HTR-8/SVneo (cell line): ENCODE results near the gene IDH3A.

Source experiments
- DNase-seq: peaks from one replicate; pipeline ENCODE4 v3.0.0; 2011; ENCODE audit warnings: low spot score, mixed read lengths; ENCODE audit not compliant: insufficient read length
- FAIRE-seq: peaks from 2 replicates; lab custom pipeline; 2011; peaks lifted over from hg19 to GRCh38; lab: Jason Lieb, UNC

Gene IDH3A

DNA sequence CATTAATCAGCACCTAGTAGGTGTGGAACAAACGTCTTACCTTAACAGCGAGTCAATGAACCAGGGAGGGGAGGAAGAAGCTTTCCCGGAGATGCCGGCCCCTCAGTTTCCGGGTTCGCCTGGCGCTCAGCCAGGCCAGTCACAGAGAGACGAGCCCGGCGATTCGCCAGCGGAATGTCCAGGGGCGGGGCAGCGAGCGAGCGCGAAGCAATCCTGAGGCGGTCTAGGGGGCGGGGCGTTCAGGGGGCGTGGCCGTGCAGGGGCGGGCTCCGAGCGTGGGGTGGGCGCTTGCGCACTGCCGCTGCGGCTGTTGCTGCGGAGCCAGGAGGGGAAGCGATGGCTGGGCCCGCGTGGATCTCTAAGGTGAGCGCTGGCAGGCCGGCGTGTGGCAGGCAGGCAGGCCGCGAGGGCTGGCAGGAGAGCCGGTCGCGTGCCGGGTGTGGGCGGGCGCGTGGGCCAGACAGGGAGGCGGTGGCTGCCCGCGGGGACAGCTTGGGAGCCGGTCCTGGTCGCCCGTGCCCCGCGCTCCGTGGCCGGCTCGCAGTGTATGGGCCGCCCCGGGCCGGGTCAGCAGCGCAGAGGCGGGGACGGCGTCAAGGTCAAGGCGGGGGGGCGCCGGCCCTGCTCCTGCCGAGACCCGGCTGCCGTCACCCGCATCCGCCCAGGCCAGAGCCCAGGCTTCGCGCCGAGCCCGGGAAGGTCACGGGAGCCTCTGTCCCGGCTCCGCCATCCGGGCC is at the start of gene IDH3A:
Gene IDH3A, plus strand, starts transcription at position 295 of the 737 bp plus-strand sequence. Its CDS starts 42 bp downstream, at position 337.
- DNase-seq: peak; percentile 95
- FAIRE-seq: peak; percentile 88

DNA sequence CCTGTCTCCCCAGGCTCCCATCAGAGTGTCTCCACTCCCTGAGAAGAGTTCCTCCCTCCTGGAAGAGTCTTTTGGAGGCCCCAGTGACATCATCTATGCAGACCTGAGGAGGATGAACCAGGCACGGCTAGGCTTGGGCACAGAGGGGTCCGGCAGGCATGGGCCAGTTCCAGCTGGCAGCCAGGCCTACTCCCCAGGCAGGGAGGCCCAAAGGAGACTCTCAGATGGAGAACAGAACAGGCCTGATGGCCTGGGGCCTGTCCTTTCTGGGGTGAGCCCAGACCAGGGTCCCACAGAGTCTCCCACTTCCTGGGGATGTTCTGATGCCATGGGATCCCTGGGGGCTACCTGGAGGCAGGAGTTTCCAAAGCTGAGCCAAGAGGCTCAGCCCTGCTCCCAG is 48.3 kb upstream of the IDH3A start:
- FAIRE-seq (no peak), DNase-seq (no peak)

DNA sequence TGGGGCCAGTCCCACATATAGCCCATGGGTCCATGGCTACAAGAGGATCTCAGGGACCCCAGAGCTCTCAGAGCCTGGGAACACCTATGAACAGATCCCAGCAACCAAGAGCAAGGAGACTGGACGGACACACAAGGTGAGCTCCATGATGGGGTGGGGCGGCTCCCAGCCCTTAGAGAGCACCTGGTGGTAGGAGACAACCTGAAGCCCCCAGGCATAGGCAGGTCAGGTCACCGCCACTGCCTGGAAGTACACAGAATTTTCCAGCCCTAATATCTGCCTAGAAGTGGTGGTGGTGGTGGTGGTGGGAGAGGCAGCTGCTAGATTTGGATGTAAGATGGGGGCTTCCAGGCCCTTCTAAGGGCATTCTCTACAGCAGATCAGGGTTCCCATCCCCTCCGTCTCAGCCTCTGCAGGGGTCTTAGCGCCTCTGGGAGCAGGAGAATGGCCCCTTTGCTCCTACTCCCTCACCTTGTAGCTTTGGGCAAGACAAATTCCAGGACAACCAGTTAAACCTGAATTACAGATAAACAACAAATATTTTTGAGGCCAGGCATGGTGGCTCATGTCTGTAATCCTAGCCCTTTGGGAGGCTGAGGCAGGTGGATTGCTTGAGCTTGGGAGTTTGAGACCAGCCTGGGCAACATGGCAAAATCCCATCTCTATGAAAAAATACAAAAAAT is 47.6 kb upstream of the IDH3A start:
- FAIRE-seq (no peak), DNase-seq (no peak)

DNA sequence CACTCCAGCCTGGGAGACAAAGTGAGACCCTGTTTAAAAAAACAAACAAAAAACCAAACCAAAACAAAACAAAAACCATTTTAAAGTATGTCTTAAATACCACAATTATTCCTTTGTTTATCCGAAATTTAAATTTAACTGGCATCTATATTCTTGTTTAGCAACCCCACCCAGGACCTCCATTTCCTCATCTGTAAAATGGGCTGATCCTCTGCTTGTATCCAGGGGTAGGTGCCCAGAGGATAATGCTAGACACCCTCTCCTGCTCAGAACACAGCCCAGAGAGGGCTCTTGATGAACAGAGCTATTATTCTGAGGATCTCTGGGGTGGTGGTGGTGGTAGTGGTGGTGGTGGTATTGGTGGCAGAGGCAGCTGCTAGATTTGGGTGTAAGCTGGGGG is 47.0 kb upstream of the IDH3A start:
- FAIRE-seq (no peak), DNase-seq (no peak)

DNA sequence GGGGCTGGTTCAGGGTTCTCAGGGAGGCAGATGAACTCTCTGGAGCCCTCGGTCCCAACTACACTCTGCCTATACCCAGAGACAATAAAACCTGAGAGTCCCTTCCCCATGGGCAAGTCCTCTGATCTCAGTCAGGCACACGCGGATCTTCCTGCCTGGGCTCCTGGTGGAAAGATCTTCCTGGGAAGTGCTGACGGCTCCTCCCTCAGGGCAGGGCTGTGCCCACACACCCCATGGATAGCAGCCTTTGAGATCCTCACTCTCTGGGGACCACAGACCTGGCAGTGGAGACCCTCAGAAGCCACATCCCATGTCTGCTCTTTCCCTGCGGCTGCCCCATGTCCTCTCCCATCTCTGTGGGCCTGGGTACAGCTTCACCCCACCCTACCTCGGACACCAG is 46.4 kb upstream of the IDH3A start:
- DNase-seq: no peak
- FAIRE-seq: no peak

DNA sequence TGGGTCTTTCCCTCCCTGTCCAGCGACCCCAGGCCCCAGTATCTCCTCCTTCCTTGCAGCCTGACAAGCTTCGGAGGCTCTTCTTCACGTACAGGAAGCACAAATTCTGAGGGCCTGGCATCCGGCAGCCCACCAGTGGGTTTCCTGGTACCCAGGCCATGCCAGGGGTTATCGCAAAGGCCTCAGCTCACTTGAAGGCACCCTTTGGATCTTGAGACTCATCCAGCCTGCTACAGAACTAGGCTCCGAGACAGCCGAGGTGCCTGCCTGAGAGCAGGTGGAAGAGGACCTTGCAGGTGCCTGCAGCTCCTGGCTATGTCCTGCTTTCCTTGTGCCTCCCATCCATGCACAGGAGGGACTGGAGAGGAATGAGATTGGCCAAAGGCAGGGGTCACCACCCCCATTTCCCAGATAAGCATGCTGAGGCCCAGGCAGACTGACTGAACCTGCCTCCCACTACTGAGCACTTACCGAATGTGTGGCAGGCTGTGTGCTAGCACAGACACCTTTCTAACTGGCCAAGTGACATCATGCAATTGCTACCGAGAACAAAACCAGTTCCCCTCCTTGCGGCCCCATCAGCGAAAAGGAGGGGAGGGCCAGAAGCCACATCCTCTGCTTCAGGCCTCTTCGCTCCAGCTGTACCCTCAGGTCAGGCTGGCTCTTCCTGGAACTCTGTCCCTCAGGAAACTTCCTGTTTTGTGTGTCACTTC is 45.6 kb upstream of the IDH3A start:
- FAIRE-seq (no peak), DNase-seq (no peak)

DNA sequence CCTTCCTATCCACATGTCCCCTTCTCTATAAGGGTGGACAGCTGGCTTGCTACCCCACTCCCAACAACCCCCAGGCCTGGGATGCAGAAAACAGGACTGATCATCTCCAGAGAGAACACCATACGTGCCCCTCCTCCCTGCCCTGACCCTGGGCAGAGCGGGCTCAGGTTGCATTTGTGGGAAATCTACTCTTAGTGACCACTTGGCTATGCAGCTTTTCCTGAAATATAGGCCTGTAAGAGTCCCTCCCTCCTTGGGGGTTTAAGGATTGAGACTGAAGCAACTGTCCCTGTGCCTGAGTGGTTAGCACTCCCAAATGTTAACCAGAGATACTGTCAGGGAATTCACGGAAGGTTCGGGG is 45.1 kb upstream of the IDH3A start:
- no peak for DNase-seq
- no peak for FAIRE-seq

DNA sequence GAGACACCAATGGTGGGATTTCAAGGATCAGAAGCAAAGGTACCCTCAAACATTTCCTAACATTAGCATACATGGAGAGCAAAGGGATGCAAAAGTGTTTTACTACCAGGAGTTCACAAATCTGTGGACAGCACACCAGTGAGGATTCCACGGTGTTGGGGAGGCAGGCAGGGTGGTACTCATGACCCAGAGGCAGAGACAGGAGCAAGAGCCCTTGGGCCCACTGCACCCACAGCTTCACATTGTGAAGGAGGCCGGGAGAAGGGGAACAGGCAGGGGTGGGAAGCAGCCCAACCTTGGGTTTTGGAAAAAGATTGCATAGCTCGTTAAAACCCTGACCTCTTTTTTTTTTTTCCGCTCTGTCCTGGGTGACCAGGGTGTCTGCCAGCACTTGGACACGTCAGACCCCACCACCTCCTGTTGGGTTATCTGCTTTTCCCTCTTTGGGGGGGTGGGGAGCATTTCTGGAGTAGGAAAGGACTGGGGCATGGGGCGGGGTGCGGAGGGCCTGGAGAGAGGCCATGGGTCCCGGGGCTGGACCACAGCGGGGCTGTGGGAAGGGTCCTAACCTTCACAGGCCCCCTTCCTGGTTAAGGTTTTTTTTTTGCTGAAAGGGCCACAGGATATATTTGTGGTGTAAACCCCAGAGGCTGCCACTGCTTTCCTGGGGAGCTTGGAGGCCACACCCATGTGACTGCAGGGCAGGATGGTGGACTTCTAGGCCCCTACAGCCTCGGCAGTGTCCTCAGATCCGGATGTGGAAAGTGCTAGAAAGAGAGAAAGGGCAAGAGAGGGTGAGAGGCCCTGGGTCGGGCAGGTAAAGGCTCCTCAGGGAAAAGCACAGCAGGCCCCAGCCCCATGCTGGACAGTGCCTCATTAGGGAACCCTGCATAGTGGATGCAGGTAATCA is 44.3 kb upstream of the IDH3A start:
- FAIRE-seq (no peak), DNase-seq (no peak)

DNA sequence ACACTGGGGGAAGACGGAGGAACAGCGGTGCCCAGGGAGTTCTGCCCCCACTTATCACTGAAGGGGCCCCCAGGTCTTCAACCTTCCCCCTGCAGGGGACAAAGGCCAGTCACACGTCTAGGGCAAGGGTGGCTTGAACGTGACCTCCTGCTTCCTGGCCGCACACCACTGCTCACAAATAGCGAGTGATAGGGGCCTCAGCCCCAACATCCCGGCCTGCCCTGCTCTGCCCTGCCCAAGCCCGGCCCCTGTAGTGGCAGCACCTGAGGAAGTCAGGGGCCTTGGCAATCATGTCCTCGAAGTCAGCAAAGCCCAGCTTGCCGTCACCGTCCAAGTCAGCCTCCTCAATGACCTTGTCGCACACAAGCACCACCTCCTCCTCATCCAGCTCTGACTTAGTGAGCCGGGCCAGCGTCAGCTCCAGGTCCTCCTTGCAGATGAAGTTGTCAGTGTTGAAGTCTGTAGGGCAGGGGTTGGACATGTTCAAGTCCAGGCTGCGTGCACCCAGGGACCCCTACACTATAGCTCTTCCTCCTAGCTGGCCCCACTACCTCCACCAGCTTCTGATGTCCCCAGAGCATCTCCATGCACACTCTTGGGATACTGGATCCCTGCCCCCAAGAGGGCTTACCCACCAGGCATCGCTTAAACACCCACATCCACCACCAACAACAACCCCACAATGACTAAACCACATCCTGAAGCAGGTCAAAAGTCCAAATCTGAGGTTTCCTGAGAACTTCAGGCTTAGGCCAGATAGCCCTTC is 43.5 kb upstream of the IDH3A start:
- FAIRE-seq (no peak), DNase-seq (no peak)

DNA sequence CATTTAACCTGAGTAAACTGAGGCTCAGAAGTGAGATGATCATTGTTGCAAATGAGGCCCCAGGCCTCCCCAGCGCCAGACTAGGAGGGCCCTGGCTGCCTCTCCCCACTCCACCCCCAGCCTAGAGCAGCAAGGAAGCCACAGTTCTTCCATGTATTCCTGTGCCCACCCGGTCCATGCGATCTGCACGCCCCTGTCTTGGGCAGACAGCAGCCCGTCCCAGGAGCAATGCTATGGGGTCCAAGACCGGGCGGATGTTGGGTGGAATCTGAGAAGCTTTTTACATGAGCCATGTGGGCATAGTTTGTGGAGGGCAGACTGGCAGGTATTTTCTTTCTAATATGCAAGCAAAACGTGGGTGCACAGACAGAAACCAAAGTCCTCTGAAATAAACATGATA is 41.7 kb upstream of the IDH3A start:
- DNase-seq: no peak
- FAIRE-seq: no peak

DNA sequence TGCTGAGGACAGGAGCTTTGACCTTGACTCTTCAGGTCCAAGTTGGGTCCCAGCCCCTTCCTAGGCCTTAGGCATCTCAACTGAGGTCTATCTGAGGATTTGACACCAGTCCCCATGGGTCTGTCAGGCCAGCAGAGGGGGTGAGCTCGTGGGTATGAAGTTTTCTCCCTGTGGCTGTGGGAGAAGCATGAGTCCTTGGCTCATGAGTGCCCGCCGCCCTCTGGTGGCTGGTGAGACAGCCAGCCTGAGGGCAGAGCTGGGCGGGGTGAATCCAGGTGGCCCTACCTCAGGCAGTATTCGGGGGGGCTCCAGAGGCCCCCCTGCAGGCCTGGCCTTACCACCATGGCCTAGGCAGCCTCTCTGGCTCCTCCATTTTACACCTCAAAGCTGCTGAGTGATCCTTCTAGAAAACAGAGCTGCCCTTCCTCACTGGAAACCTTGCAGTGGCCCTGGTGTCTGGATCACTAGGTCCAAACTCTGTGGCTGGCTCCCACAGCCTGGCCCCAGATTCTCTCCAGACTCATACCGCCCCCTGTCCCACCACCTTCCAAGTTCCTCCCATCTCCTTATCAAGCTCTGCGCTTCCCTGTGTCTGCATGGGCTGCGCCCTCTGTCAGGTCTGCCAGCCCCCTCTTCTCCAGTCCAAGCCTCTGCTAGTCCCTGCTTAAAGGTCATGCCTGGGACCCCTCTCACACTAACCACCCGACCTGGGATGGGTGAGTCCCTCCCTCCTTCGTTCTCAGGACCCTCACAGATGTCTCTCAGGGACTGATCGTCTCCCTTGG is 40.7 kb upstream of the IDH3A start:
- peak; percentile 60 for FAIRE-seq
- DNase-seq: peak; percentile 85

DNA sequence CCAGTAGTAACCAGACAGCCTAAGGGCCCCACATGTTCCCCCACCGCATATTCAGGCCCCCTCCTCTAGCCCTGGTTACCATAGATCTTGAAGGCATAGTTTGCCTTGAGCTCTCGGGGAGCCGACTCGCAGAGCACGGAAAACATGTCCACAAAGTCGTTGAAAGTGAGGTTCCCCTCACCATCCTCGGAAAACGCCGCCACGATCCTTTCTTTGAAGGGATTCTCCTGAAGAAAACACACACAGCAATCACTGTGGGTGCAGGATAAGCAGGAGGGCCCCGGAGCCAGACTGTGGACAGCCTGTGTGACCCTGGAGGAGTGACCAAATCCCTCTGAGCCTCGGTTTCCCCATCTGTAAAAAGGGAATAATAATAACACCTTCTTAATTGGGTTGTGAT is 40.0 kb upstream of the IDH3A start:
- DNase-seq (no peak), FAIRE-seq (no peak)

DNA sequence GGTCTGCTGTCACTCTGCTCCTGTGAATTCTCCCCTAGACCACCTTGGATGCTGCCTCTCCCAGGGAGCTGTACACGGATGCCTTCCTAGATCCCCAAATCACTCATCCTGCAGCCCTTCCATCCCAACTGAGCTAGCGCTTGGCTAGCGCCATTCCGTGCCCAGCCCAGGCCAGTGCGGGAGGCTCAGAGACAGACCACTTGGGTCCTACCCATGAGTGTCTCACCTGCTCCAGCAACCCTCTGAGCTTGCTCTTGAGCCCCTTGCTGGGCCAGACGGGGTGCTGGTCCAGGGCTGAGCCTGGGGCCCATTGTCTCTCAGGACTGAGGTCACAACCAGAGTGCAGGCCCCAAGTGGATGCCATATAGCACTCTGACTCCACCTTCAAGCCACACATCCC is 39.1 kb upstream of the IDH3A start:
- FAIRE-seq (no peak), DNase-seq (no peak)

DNA sequence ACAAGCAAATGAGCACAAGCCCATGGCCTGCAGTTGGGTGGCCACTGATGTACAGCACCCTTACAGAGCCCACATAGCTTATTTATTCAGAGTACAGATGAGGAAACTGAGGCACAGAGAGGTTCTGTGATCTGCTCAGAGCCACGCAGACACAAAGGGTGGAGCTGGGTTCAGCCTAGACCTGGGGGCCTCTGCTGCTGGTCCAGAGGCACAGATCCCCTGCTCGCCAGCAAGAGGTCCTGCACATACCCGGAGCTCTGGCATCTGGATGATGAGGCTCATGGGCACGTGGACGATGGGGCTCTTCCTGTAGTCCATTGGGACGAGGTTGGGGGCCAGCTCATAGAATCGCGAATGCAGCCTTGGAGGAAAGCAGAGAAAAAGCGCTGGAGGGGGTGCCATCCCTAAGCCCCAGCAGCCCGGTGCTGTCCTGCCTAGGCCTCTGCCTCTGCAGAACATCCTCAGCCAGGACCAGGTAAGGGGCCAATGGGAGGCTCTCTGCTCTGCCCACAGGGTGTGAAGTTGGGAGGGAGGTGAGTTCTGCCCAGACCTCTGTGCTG is 38.2 kb upstream of the IDH3A start:
- FAIRE-seq: no peak

DNA sequence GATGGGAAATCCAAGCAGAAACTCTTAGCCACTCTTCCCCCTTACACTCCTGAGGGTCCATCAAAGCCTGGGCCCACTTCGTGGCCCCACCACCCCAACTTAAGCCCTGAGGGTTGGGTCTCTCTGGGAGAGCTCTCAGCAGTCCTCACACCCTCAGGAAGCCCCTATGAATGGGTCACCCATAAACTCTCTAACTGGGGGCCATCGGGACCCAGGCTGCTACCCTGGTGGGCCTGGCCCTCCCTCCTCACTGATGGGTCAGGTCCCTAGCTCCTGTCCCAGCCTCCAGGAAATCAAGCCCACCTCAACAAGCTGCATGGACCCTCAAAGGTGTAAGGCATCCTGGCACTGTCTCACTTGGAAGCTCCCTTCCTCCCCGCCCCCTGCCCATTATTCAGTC is 37.4 kb upstream of the IDH3A start:
- DNase-seq (no peak), FAIRE-seq (no peak)

More for the DNA sequence above, 38.2 kb upstream of the IDH3A start:
- no peak for DNase-seq

DNA sequence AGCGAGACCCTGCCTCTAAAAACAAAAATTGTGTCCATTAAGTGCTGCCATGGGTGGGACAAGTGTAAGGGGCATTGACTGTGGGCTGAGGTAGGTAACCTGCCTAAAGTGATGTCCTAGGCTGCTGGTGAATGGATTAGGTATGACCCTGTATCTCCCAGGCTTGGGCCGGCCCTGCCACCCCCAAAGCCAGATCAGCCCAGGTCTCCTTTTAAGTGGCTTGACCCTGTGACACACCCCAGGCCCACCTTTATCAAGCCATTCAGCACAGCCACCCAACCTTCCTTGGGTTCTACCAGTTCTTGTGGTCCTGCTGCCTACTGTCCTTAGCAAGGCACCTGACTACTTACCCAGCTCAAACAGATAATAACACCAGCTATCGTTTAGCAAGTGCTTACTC is 36.6 kb upstream of the IDH3A start:
- FAIRE-seq: no peak
- no peak for DNase-seq

DNA sequence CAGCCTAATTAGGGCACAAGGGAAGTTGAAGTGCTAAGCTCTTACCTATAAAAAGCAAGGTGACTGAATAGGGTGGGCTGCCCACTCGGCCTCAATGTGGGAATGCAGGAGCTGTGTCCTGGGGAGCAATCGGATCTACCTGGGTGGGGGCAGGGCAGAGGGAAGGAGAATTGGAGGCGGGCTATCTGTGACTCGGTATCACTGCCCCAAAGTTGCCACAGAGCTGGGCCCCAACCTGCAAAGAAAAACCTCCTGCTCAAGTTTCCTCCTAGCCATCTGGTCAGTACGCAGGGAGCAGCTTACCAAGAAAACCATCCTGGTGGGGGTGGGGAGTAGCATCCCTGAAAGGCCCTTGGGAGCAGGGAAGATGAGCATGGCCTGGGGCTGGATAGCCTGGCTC is 28.6 kb upstream of the IDH3A start:
- DNase-seq (no peak), FAIRE-seq (no peak)

DNA sequence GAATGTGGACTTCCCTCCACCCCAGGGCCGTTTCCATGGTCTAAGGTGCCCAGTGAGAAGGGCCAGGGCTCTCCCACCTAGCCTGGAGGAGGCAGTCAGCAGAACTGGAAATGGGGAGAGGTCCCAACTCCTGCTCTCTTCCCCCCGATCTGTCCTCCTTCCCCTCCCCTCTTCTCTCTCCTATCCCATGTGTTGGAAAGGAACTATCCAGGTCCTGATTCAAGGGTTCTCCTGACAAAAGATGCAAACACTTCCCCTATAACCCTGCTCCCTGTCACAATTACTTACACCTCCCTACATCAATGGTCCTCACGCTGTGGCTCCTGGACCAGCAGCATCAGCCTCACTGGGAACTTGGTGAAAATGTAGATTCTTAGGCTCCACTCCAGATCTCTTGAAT is 23.9 kb upstream of the IDH3A start:
- FAIRE-seq (no peak), DNase-seq (no peak)

DNA sequence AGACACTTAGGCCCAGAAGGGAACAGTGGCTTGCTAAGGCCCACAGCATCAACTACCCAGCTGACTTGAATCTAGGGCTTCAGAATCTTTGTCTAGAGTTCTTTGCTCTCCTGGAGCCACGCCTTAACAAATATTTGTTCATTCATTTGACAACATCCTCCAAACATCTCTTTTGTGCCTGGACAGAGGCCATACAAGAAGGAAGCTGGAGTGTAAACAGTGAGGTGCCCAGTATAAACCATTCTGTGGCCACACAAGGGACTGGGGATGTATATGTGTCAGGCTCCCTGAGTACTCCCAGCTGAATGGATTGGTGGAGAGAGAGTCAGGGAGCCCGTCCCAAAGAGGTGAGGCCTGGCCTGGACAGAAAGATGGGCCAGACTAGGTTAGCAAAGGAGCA is 21.3 kb upstream of the IDH3A start:
- no peak for FAIRE-seq
- DNase-seq: no peak
